CD8-positive, alpha-beta memory T cell (primary cell): ENCODE results near the gene RASSF5. TPM values are rescaled to one million over a fixed set of nuclear protein-coding genes. Genes with fewer than 3 reads are reported as not detected.

ENCODE experiments used
- CTCF ChIA-PET: fragments of 350-600 bp; sonication (Branson Sonifier 250); formaldehyde crosslinking; loops from one replicate; lab custom pipeline; 2021; ENCODE audit warnings: antibody characterized with exemption; lab: Charles Lee
- POLR2A ChIA-PET: fragments of 350-600 bp; sonication (Branson Sonifier 250); formaldehyde crosslinking; loops from one replicate; lab custom pipeline; 2021; ENCODE audit warnings: antibody characterized with exemption; lab: Charles Lee
- DNase-seq, 5 donors: peaks; one replicate each; pipeline versions ENCODE4 v3.0.0 to v3.0.0-alpha.2; 2020 to 2022; ENCODE audit warnings: mixed read lengths in 1 of 5
- H3K27ac ChIP-seq: one replicate; pipeline ENCODE4 v1.7.0; 2013; ENCODE audit warnings: low read depth, mild to moderate bottlenecking, low read length, moderate library complexity
- H3K27me3 ChIP-seq: 2 replicates; pipeline ENCODE4 v1.7.0; 2013; ENCODE audit warnings: low read length, mild to moderate bottlenecking; ENCODE audit not compliant: insufficient read depth, poor library complexity, severe bottlenecking
- H3K36me3 ChIP-seq: 2 replicates; pipeline ENCODE4 v1.7.0; 2013; ENCODE audit warnings: mild to moderate bottlenecking, low read length, moderate library complexity; ENCODE audit not compliant: insufficient read depth
- H3K4me1 ChIP-seq: 2 replicates; pipeline ENCODE4 v1.7.0; 2013; ENCODE audit warnings: mild to moderate bottlenecking, low read length, moderate library complexity; ENCODE audit not compliant: insufficient read depth
- H3K4me3 ChIP-seq: 2 replicates; pipeline ENCODE4 v1.7.0; 2013; ENCODE audit warnings: mild to moderate bottlenecking, low read length
- H3K9me3 ChIP-seq: 2 replicates; pipeline ENCODE4 v1.7.0; 2013; ENCODE audit warnings: mild to moderate bottlenecking, low read length
- H3K27ac Mint-ChIP-seq, 8 donors: one replicate each; pipeline ENCODE4 v1.8.0; 2020 to 2021; ENCODE audit warnings: mixed read lengths in 8 of 8, mild to moderate bottlenecking in 6 of 8, inconsistent platforms in 3 of 8, moderate library complexity in 3 of 8
- H3K27me3 Mint-ChIP-seq, 2 donors: one replicate each; pipeline ENCODE4 v1.8.0; 2020 to 2021; ENCODE audit warnings: mixed read lengths in 2 of 2, mild to moderate bottlenecking in 1 of 2, moderate library complexity in 1 of 2
- H3K36me3 Mint-ChIP-seq, 3 donors: one replicate each; pipeline ENCODE4 v1.8.0; 2020 to 2021; ENCODE audit warnings: mixed read lengths in 3 of 3, inconsistent platforms in 1 of 3, mild to moderate bottlenecking in 1 of 3
- H3K4me1 Mint-ChIP-seq, 3 donors: one replicate each; pipeline ENCODE4 v1.8.0; 2020 to 2021; ENCODE audit warnings: mixed read lengths in 3 of 3, inconsistent platforms in 1 of 3, mild to moderate bottlenecking in 1 of 3
- H3K4me3 Mint-ChIP-seq, 7 donors: one replicate each; pipeline ENCODE4 v1.8.0; 2020 to 2021; ENCODE audit warnings: mixed read lengths in 7 of 7, mild to moderate bottlenecking in 6 of 7, moderate library complexity in 4 of 7, inconsistent platforms in 2 of 7
- H3K9me3 Mint-ChIP-seq, 5 donors: one replicate each; pipeline ENCODE4 v1.8.0; 2020 to 2022; ENCODE audit warnings: mixed read lengths in 5 of 5, mild to moderate bottlenecking in 3 of 5, moderate library complexity in 2 of 5, inconsistent platforms in 1 of 5
- polyA plus RNA-seq: library from polyadenylated mRNA; unstranded; fragments of 300-500 nt; fragmentation: Illumina TruSeq; gene quantifications from one replicate; pipeline ENCODE4 v1.2.3, GENCODE V29; 2021
- total RNA-seq, 2 experiments: library from RNA; stranded (reverse); gene quantifications; one replicate each; pipeline ENCODE4 v1.2.3, GENCODE V29; 2021

Gene RASSF5
- total and polyA plus RNA-seq, 3 experiments from 2014 or later: 163 to 329 (median 165) TPM

DNA sequence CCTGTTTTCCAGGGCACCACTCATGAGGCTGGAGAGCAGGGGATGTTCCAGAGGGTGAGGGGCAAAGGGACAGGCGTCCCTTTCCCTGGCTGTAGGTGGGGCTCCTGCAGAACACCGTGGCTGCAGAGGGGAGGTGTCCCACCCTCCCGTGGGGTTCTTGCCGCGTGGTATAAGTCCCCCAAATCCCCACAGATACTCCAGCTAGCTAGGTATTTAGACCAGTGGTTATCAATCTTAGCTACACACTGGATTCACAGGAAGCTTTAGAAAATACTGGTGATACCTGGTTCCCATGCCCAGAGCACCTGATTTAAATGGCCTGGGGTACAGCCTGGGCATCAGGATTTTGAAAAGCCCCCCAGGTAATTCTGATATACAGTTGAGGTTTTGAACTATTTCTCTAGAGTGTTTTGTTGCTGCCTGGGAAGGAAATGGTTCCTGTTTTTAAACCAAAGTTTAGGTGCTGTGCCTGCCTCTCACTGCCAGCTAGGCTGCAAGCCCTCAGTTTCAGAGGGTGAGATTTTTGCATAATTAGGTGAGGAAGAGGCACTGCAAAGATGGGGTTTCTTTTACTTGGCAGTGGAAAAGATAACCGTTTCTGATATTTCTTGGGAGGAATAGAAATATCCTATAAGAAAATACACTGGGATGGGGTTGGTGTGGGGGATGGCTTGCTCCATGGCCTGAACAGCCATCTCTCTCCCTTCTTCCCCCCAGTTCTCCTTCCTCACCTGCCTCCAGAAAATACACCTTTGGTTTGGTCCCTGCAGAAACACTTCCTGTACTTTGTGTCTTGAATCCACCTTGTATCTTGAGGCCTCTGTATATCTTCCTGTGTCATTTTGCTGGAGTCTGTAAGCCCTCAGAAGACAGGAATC is 51.7 kb downstream of the RASSF5 start:
- H3K27ac ChIP-seq: peak overlapping the region; percentile 92
- peaks cover 0 to 4% of the 10 kb centered on the region in 2 donors for H3K27me3 Mint-ChIP-seq
- peaks cover 25% of the 10 kb centered on the region for H3K36me3 ChIP-seq
- ChIA-PET POLR2A (interaction anchor here (1.1 to 7.3 kb wide), 5 partner anchors 14 to 23 kb away, joined by 3 to 45 read pairs (median 10); no protein-coding TSS in a partner anchor), CTCF (interaction anchor here (1.0 to 19.8 kb wide), 8 partner anchors 9 to 97 kb away, joined by 3 to 503 read pairs (median 4); no protein-coding TSS in a partner anchor)
- peak overlapping the region; percentile 89 to 99 (median 95) for H3K27ac Mint-ChIP-seq
- peaks cover 72% of the 10 kb centered on the region for H3K4me1 ChIP-seq
- no peaks in the 10 kb centered on the region for H3K27me3 ChIP-seq
- no peaks in the 10 kb centered on the region for H3K9me3 Mint-ChIP-seq
- peak overlapping the region; percentile 99 for H3K4me3 ChIP-seq
- peak in 1 of 5 donors; percentile 56 for DNase-seq
- H3K9me3 ChIP-seq: no peaks in the 10 kb centered on the region
- H3K36me3 Mint-ChIP-seq: peaks cover 7 to 64% (median 9%) of the 10 kb centered on the region in 3 donors
- peaks cover 75 to 81% (median 77%) of the 10 kb centered on the region in 3 donors for H3K4me1 Mint-ChIP-seq
- peak overlapping the region; percentile 96 to 100 (median 98) for H3K4me3 Mint-ChIP-seq

DNA sequence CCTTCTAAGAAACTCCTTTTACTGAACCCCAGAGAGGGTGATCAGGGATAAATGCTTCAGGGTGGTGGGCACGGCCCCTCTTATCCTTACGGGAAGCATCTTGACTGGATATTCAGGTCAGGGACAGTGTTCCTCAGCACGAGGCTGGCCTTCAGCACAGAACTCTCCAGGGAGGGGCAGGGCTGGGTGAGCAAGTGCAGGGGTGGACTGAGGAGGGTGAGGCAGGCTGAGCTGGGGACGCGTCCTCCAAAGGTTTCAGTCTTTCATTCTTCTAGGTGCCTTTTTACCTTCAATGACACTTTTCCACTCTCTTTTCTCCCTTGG is 52.3 kb downstream of the RASSF5 start:
- H3K27ac Mint-ChIP-seq: peak overlapping the region; percentile 89 to 99 (median 95)
- H3K9me3 Mint-ChIP-seq: no peaks in the 10 kb centered on the region
- H3K27me3 Mint-ChIP-seq: peaks cover 0 to 4% of the 10 kb centered on the region in 2 donors
- peaks cover 75 to 81% (median 77%) of the 10 kb centered on the region in 3 donors for H3K4me1 Mint-ChIP-seq
- H3K4me3 ChIP-seq: peak overlapping the region; percentile 99
- H3K4me3 Mint-ChIP-seq: peak overlapping the region; percentile 96 to 100 (median 98)
- DNase-seq: no peak
- H3K9me3 ChIP-seq: no peaks in the 10 kb centered on the region
- peak overlapping the region; percentile 92 for H3K27ac ChIP-seq
- H3K4me1 ChIP-seq: peaks cover 72% of the 10 kb centered on the region
- ChIA-PET POLR2A (interaction anchor here (0.6 to 7.3 kb wide), 6 partner anchors 9 to 59 kb away, joined by 3 to 45 read pairs (median 7); no protein-coding TSS in a partner anchor), CTCF (interaction anchor here (0.7 to 19.8 kb wide), 7 partner anchors 8 to 94 kb away, joined by 3 to 503 read pairs (median 6); no protein-coding TSS in a partner anchor)
- peaks cover 7 to 70% (median 12%) of the 10 kb centered on the region in 3 donors for H3K36me3 Mint-ChIP-seq
- no peaks in the 10 kb centered on the region for H3K27me3 ChIP-seq
- peaks cover 30% of the 10 kb centered on the region for H3K36me3 ChIP-seq

DNA sequence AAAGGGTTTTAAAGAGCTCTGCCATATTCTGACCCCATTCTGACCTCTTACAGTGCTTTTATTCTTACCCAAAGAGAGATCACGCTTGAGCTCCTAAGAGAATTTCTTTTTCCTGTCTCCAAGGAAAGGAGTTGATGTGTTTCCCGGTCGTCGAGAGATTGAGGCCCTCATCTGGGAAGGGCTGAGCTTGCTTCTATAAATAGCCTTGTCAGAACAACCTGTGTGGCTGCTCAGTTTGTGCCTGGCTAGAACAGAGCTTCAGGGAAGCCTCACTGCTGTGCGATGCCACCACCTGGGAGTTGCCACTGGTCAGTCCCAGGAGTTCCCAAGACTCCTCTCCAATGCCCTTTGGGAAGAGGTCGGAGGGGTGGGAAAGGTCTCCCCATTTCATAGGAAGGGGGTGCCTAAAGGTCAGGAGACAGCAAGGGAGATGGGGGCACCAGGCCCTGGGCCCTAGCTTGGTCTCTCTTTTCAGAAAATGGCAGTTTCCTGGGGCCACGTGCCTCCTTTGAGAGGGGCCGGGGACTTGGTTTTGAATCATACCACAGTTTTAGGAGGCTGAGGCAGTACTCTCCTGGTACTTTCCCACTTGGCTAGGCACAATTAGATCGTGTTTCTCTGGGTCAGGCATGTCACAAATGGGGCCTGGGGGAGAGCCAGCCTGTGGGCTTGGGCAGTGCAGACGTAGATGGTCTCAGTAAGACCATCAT is 52.8 kb downstream of the RASSF5 start:
- peak overlapping the region; percentile 92 for H3K27ac ChIP-seq
- Mint-ChIP-seq H3K36me3 (peaks cover 7 to 75% (median 17%) of the 10 kb centered on the region in 3 donors), H3K4me3 (peak overlapping the region; percentile 96 to 100 (median 98)), H3K27me3 (peaks cover 0 to 4% of the 10 kb centered on the region in 2 donors), H3K4me1 (peaks cover 75 to 81% (median 77%) of the 10 kb centered on the region in 3 donors), H3K9me3 (no peaks in the 10 kb centered on the region), H3K27ac (peak overlapping the region; percentile 89 to 99 (median 95))
- H3K4me3 ChIP-seq: peak overlapping the region; percentile 99
- DNase-seq: no peak
- no peaks in the 10 kb centered on the region for H3K9me3 ChIP-seq
- peaks cover 35% of the 10 kb centered on the region for H3K36me3 ChIP-seq
- H3K27me3 ChIP-seq: no peaks in the 10 kb centered on the region
- ChIA-PET POLR2A (interaction anchor here (0.6 to 7.3 kb wide), 6 partner anchors 8 to 59 kb away, joined by 3 to 45 read pairs (median 7); no protein-coding TSS in a partner anchor), CTCF (interaction anchor here (0.7 to 19.8 kb wide), 6 partner anchors 9 to 95 kb away, joined by 3 to 503 read pairs (median 18); no protein-coding TSS in a partner anchor)
- peaks cover 72% of the 10 kb centered on the region for H3K4me1 ChIP-seq

DNA sequence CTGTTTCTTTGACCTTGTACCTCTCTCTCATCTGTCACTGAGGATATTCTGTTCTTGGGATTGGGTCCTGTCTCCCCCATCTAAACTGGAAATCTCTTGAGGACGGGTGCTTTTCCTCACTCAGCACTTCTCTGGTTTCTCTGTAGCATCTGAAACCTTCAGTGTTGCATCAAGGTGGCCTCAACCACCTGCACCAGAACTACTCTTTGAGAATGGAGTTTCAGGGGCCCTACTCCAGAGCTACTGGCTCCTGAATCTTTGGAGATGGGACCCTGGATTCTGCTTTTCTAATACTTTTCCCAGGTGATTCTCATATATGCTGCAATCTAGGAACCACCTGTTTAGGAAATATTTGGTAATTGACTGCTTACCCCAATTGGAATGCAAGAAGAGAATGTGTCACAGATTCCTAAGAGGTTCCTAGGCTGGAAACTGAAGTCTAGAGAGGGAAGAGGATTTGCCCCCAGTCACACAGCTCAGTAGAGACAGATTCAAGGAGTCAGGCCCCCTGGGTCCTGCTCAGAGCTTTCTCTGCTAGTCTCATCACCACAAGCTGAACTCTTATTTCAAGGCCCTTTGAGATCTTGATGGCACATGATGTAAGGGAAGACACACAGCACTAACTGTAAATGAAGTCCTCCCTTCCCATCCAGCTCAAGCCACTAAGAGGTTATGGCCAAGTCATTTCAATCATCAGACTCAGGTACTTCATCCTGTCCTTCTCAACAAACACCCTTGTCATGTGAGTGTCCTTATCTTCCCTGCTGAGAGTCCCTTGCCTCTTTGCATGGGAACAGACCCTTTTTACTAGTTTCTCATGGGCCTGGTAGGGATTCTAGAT is 56.3 kb downstream of the RASSF5 start:
- Histone ChIP-seq H3K27ac (no peak overlapping the region), H3K4me3 (peak overlapping the region; percentile 54), H3K36me3 (peaks cover 52% of the 10 kb centered on the region), H3K27me3 (no peaks in the 10 kb centered on the region), H3K4me1 (peaks cover 92% of the 10 kb centered on the region), H3K9me3 (no peaks in the 10 kb centered on the region)
- POLR2A ChIA-PET: interaction anchor here (0.6 to 1.8 kb wide), 8 partner anchors 12 to 213 kb away, joined by 3 to 15 read pairs (median 6); no protein-coding TSS in a partner anchor
- H3K9me3 Mint-ChIP-seq: no peaks in the 10 kb centered on the region
- peak overlapping the region; percentile 84 to 97 (median 95) for H3K27ac Mint-ChIP-seq
- H3K27me3 Mint-ChIP-seq: peaks cover 0 to 4% of the 10 kb centered on the region in 2 donors
- peak overlapping the region; percentile 63 to 89 (median 81) for H3K4me3 Mint-ChIP-seq
- peaks cover 89 to 96% (median 95%) of the 10 kb centered on the region in 3 donors for H3K4me1 Mint-ChIP-seq
- CTCF ChIA-PET: interaction anchor here (0.8 to 19.8 kb wide), 5 partner anchors 9 to 49 kb away, joined by 3 to 503 read pairs (median 31); partner anchors contain the start of gene EIF2D
- no peak for DNase-seq
- peaks cover 3 to 94% (median 27%) of the 10 kb centered on the region in 3 donors for H3K36me3 Mint-ChIP-seq

DNA sequence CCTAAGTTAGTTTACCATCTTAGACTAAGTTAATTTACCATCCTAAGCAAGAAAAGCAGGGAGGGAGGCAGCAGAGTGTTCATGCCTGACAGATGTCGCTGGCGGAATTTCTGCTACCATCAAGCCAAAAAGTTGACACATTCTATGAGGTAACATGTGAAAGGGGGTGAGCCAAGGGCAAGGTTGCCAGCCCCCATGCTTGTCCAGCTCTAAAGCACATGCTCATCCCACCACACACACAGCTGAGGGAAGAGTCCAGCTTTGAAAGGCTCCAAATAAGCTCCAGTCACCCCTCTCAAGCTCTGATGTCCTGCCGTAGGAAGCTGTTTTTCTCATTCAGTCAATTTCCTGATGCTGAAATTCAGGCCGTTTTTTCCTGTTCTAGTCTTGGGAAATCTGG is 58.7 kb downstream of the RASSF5 start:
- H3K27me3 Mint-ChIP-seq: peaks cover 0 to 2% of the 10 kb centered on the region in 2 donors
- Histone ChIP-seq H3K36me3 (peaks cover 46% of the 10 kb centered on the region), H3K4me1 (peaks cover 99% of the 10 kb centered on the region), H3K4me3 (peak overlapping the region; percentile 54), H3K9me3 (no peaks in the 10 kb centered on the region), H3K27me3 (no peaks in the 10 kb centered on the region), H3K27ac (no peak overlapping the region)
- POLR2A ChIA-PET: interaction anchor here (0.7 to 2.5 kb wide), 5 partner anchors 10 to 14 kb away, joined by 5 to 8 read pairs (median 5); no protein-coding TSS in a partner anchor
- CTCF ChIA-PET: interaction anchor here (1.5 to 19.8 kb wide), 5 partner anchors 10 to 21 kb away, joined by 4 to 503 read pairs (median 12); no protein-coding TSS in a partner anchor
- H3K9me3 Mint-ChIP-seq: no peaks in the 10 kb centered on the region
- DNase-seq: no peak
- peaks cover 93 to 100% (median 99%) of the 10 kb centered on the region in 3 donors for H3K4me1 Mint-ChIP-seq
- H3K27ac Mint-ChIP-seq: peak overlapping the region; percentile 79 to 98 (median 95)
- H3K4me3 Mint-ChIP-seq: peak overlapping the region; percentile 51 to 89 (median 79)
- H3K36me3 Mint-ChIP-seq: peaks cover 3 to 95% (median 24%) of the 10 kb centered on the region in 3 donors

DNA sequence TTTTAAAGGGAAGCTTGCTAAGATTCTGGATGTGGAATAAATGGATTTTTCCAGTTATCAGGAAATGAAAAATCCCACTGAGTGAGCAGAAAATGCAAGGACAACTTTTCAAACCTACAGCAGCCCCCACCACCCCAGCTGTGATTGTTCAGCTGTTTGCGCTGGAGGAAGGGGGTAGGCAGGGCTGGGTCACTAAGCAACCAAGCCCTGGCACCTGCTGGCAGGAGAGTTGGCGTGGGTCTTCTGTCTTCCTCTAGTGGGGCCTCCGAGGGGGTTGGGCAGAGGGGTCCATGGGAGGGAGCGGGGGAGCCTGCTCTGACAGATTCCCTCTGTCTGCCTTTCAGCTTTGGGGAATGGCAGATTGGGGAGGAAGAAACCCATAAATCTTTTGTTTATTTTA is 59.7 kb downstream of the RASSF5 start:
- Histone ChIP-seq H3K9me3 (no peaks in the 10 kb centered on the region), H3K27me3 (no peaks in the 10 kb centered on the region), H3K4me1 (peaks cover 99% of the 10 kb centered on the region), H3K4me3 (peak overlapping the region; percentile 54), H3K36me3 (peaks cover 39% of the 10 kb centered on the region), H3K27ac (no peak overlapping the region)
- DNase-seq: no peak
- peak overlapping the region; percentile 51 to 89 (median 79) for H3K4me3 Mint-ChIP-seq
- peaks cover 95 to 100% (median 100%) of the 10 kb centered on the region in 3 donors for H3K4me1 Mint-ChIP-seq
- ChIA-PET POLR2A (interaction anchor here (1.0 to 2.5 kb wide), 5 partner anchors 9 to 15 kb away, joined by 3 to 8 read pairs (median 5); no protein-coding TSS in a partner anchor), CTCF (interaction anchor here (0.6 to 19.8 kb wide), 6 partner anchors 11 to 25 kb away, joined by 3 to 503 read pairs (median 8); no protein-coding TSS in a partner anchor)
- H3K27me3 Mint-ChIP-seq: peaks cover 0 to 2% of the 10 kb centered on the region in 2 donors
- H3K27ac Mint-ChIP-seq: peak overlapping the region; percentile 79 to 98 (median 95)
- peaks cover 3 to 96% (median 26%) of the 10 kb centered on the region in 3 donors for H3K36me3 Mint-ChIP-seq
- H3K9me3 Mint-ChIP-seq: no peaks in the 10 kb centered on the region
